Erythroblast (primary cell): Measurements from ENCODE around the gene SETDB1.

Source experiments
- GATA1 ChIP-seq: IDR thresholded peaks from 2 replicates; pipeline ENCODE4 v1.6.1; 2011; ENCODE audit warnings: low read depth, mild to moderate bottlenecking, control low read depth, low read length, moderate library complexity
- POLR2A ChIP-seq: IDR thresholded peaks from 2 replicates; pipeline ENCODE4 v1.6.1; 2011; ENCODE audit warnings: mild to moderate bottlenecking, low read length

DNA sequence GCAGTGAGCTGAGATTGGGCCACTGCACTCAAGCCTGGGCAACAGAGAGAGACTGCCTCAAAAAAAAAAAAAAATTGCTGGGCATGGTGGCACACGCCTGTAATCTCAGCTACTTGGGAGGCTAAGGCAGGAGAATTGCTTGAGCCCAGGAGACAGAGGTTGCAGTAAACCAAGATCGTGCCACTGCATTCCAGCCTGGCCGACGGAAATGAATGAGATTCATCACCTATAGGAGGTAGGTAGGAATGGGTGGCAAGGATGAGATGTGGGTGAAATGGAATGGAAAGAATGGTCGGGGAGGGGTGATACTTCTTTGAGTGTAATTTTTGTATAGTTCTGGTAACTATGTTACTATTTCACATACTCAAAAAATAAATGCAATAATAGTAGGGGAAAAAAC is 23.8 kb upstream of the SETDB1 start:
- TF ChIP-seq POLR2A (no peak), GATA1 (no peak)
